Vagina (tissue), 2 donors: Measurements from ENCODE around the gene HLTF.

Experiments used
- POLR2A ChIP-seq, 2 donors: fragments of 450-650 bp; IDR thresholded peaks; one replicate each; pipeline ENCODE4 v1.6.1; 2017; ENCODE audit warnings: antibody characterized with exemption in 2 of 2, mild to moderate bottlenecking in 2 of 2, moderate library complexity in 2 of 2
- TF ChIP-seq, protein P1 (sequence below), 3 experiments: fragments of 450-650 bp in 2 of 3; fragments of 200-600 bp in 1 of 3; sonication (generic) in 1 of 3; IDR thresholded peaks; one replicate each; pipeline ENCODE4 v1.5.1; 2017 to 2019; ENCODE audit warnings: antibody characterized with exemption in 3 of 3, mild to moderate bottlenecking in 2 of 3, moderate library complexity in 2 of 3

GRCh38 chr3:149128821-149129220 lies 42.5 kb upstream of the HLTF start:
- no peak for TF ChIP-seq POLR2A (IDR thresholded peaks at IDR 0.05)
- TF ChIP-seq, protein P1, sequence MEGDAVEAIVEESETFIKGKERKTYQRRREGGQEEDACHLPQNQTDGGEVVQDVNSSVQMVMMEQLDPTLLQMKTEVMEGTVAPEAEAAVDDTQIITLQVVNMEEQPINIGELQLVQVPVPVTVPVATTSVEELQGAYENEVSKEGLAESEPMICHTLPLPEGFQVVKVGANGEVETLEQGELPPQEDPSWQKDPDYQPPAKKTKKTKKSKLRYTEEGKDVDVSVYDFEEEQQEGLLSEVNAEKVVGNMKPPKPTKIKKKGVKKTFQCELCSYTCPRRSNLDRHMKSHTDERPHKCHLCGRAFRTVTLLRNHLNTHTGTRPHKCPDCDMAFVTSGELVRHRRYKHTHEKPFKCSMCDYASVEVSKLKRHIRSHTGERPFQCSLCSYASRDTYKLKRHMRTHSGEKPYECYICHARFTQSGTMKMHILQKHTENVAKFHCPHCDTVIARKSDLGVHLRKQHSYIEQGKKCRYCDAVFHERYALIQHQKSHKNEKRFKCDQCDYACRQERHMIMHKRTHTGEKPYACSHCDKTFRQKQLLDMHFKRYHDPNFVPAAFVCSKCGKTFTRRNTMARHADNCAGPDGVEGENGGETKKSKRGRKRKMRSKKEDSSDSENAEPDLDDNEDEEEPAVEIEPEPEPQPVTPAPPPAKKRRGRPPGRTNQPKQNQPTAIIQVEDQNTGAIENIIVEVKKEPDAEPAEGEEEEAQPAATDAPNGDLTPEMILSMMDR (IDR thresholded peaks at IDR 0.05) = no peak
